ENCODE measurements around the gene KRT6C.

Gene KRT6C

GRCh38 chr12:52439845-52440244 lies 33.8 kb downstream of the KRT6C start:
- ChIA-PET POLR2A (no interaction called here), CTCF (interaction anchor here (1.8 to 1.9 kb wide), 2 partner anchors 68 to 70 kb away, joined by 5 to 7 read pairs; no protein-coding TSS in a partner anchor)
- no peak for DNase-seq (ENCODE audit: low read depth, low spot score)
- no peak for TF ChIP-seq CTCF (IDR thresholded peaks at IDR 0.05; ENCODE audit: insufficient read depth, low read length, missing control alignments)
- H3K4me3 ChIP-seq (ENCODE audit: low read depth, low read length): no peak overlapping the region

DNA sequence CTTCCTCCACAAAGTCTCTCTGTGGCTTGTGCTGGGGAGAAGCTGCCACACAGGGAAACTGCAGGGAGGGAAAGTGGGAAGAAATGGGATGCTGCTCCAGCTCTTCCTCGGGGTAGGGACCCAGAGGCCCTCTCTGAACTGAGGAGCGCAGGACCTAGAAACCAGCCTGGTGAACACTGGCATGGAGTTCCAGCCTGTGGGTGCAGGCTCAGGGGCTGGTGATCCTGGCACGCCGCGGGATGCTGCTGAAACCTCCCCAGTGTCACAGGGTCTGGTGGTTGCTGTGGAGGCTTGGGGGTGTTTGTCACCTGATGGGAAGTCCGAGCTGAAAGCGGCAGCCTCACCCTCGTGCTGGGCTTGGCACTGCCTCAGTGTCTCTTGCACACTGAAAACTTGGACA lies 34.2 kb downstream of the KRT6C start:
- ChIA-PET CTCF (interaction anchor here (1.9 kb wide), 1 partner anchor 67 kb away, joined by 7 read pairs; no protein-coding TSS in a partner anchor), POLR2A (no interaction called here)
- H3K4me3 ChIP-seq (ENCODE audit: low read depth, low read length): no peak overlapping the region
- TF ChIP-seq CTCF (IDR thresholded peaks at IDR 0.05; ENCODE audit: insufficient read depth, low read length, missing control alignments): no peak
- no peak for DNase-seq (ENCODE audit: low read depth, low spot score)

DNA sequence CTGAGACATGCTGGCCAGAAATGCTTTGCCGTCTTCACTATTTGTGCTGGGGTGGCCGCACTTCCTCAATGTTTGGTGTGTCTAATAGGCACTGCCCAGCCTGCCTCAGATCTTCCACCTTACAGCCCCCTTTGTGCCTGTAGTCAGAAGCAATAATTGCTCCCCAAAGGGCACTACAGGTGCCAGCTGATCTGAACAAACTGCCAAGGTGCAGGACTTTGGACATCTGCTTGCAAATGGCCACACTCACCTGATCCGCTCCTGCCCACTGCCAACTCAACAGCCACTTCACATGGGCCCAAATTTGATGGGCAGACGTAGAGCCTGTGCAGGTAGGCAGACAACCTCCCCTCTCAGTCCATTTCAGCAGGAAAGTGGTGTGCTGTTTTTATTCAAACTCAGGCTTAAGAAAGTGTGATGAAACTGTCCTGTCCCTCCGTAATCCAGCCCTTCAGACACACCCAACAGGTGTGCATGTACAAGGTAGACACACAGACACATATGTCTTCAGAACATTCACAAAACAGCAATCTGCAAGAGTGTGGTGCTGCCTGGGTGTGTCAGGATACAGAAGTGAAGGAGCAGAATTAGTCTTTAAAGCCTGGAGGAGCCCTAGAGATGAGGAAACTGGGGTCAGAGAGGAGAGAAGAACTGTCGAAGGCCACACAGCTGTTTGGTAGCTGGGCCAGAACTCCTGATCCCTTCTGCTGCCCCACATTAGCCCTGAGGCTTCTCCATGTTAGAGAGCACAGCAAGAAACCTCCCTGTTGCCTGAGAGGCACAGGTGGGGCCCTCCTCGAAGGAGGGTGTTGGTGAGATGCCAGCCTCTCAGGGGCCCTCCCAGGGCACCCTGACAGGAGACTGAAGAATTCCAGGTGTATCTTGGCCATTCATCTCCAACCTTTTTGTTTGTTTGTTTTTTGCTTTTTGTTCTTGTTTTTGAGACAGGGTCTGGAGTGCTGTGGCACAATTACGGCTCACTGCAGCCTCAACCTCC lies 35.0 kb downstream of the KRT6C start:
- DNase-seq (ENCODE audit: low read depth, low spot score): no peak
- ChIA-PET CTCF (no interaction called here), POLR2A (no interaction called here)
- TF ChIP-seq CTCF (IDR thresholded peaks at IDR 0.05; ENCODE audit: insufficient read depth, low read length, missing control alignments): no peak
- H3K4me3 ChIP-seq (ENCODE audit: low read depth, low read length): no peak overlapping the region

- TF ChIP-seq CTCF (IDR thresholded peaks at IDR 0.05; ENCODE audit: insufficient read depth, low read length, missing control alignments): no peak
- POLR2A ChIA-PET: no interaction called here
- H3K4me3 ChIP-seq (ENCODE audit: low read depth, low read length): no peak overlapping the region
- no peak for DNase-seq (ENCODE audit: low read depth, low spot score)
- CTCF ChIA-PET: no interaction called here
Measured at GRCh38 chr12:52437508-52437907, 36.1 kb downstream of the KRT6C start.

DNA sequence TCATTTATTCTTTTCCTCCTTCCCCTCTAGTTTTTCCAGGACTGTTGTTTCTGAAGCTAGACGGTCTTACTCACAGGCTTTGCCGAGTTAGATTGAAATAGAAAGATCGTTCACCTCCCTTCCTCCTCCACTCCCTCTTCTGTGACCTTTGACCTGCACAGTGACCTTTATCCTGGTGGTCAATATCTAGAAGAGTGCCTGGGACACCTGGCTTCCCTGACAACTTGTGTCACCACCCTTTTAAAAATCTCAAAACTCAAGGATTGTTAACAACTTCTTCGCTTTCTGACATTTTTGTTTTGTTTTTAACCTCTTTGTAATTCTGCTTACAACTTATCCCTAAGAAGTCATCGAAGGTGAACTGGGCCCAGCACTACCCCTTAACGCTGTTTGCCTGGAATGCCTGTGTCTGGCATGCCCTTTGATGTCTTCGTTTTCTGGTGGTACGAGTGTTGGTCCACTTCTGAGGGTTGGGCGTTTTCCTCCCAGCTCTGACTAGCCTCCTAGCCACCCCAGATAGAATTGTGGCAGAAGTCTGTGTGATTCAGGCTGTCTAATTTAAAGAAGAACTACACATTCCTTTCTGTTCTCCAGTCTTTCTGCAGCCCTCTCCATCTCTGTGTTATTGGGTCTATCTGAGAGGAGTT lies 36.7 kb downstream of the KRT6C start:
- TF ChIP-seq CTCF (IDR thresholded peaks at IDR 0.05; ENCODE audit: insufficient read depth, low read length, missing control alignments): no peak
- POLR2A ChIA-PET: interaction anchor here (0.6 kb wide), 1 partner anchor 436 kb away, joined by 3 read pairs; no protein-coding TSS in a partner anchor
- CTCF ChIA-PET: no interaction called here

More for the DNA sequence above, 36.7 kb downstream of the KRT6C start:
- DNase-seq (ENCODE audit: low read depth, low spot score): no peak
- H3K4me3 ChIP-seq (ENCODE audit: low read depth, low read length): no peak overlapping the region
